Measurements from ENCODE around the gene SMIM32.

The SMIM32 gene

DNA sequence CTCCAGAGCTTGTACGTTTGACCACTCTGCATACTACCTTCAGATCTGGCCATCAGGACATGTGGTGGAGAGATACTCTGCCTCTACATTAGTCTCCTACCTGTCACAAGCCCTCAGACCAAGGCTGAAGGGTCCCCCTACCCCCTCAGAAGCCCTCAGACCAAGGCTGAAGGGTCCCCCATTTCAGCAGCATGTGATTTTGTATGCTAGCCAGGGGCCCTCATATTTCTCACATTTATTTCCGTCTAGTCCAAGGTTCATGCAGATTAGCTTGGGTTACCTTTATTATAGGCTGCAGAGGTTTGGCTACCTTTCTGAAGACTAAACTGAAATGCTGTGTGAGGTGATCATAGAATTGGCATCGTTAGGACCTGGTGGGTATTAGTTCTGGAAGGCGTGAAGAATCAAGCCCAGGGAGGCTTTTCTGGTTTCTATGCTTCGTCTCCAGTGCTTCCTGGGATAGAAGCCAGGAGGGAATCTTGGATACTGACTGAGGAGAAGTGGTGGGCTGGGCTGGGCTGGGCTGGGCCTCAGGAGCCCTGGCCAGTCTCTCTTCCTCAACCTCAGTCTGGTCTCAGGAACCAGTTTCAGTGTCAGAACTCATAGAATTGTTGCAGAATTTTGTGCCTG is 2.8 kb downstream of the SMIM32 start:
- H3K4me3 ChIP-seq (ENCODE audit: low read depth, low read length), result no peak overlapping the region

DNA sequence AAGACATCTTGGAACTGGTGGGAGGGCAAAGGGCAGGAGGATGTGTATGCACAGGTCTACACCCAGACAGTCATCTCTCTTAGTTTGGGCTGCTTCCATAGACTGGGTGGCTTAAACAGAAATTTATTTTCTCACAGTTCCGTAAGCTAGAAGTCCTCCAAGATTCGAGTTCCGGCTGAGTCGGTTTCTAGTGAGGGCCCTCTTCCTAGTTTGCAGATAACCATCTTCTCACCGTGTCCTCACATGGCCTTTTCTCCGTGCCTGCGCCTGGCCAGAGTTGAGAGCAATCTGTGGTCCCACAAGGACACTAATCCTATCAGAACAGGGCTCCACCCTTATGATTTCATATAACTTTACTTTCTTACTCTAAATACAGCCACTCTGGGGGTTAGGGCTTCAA is 4.1 kb downstream of the SMIM32 start:
- no peak overlapping the region for H3K4me3 ChIP-seq (ENCODE audit: low read depth, low read length)

DNA sequence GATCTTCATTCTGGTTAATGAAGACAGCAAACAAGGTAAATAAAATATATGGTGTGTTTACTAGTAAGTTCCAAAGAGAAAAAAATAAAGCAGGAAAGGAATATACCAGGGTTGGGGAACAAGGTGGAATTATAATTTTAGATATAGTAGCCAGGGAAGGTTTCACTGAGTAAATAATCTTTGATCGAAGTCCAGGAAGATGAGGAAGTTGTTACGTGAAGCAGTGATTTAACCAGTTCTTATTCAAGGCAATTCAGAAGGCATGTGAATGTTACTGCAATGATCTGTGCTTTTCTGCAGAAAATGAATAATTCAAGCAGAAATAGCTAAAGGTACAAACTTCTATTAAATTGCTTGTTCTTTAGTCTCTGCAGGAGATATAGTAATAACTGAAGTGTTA is 6.2 kb downstream of the SMIM32 start:
- no peak overlapping the region for H3K4me3 ChIP-seq (ENCODE audit: low read depth, low read length)

DNA sequence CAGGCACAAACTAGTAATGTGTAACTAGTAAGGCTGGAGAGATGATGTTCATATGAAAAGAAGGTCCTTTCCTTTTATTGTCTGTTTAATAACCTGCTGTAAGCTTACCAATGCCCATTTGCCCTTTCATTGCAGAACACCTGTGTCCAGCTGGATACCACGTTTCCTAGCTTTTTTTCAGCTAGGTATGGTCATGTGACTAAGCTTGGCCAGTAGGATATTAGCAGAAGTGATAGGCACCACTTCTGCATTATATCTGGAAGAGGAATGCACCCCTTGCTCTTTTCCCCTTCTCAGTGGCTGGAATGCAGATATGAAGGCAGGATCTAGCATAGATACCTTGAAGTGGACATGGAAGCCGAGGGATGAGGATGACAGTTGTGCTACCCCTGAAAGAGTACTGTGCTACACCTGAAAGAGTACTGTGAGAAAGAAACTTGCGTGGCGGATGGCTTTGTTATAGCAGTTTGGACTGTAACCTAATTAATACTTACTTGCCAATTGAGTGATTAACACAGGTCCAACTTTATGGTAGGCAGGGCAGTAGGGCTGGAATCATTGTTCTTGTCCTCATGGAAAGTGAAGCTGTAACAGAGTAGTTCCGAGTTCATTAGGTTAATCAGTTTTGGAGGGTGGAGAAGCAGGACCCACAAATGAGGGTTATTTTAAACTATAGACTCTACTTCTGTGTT is 6.8 kb downstream of the SMIM32 start:
- H3K4me3 ChIP-seq (ENCODE audit: low read depth, low read length), result no peak overlapping the region

DNA sequence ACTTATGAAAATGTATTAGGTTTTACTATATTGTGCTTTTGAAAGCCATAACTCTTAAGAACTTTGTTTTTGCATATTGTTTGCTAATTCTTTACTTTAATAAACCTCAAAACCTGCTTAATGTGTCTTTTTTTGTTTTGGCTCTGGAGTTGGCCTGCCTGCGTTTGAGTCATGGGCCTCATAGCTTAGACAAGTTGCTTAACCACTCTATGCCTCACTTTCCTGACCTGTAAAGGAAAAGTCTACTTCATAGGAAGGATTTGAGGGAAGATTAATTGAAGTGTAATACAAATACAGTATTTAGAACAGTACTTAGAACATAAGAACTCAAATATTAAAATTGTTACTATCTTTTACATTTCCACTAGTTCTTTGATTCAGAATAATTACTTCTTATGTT is 10.3 kb downstream of the SMIM32 start:
- no peak overlapping the region for H3K4me3 ChIP-seq (ENCODE audit: low read depth, low read length)

DNA sequence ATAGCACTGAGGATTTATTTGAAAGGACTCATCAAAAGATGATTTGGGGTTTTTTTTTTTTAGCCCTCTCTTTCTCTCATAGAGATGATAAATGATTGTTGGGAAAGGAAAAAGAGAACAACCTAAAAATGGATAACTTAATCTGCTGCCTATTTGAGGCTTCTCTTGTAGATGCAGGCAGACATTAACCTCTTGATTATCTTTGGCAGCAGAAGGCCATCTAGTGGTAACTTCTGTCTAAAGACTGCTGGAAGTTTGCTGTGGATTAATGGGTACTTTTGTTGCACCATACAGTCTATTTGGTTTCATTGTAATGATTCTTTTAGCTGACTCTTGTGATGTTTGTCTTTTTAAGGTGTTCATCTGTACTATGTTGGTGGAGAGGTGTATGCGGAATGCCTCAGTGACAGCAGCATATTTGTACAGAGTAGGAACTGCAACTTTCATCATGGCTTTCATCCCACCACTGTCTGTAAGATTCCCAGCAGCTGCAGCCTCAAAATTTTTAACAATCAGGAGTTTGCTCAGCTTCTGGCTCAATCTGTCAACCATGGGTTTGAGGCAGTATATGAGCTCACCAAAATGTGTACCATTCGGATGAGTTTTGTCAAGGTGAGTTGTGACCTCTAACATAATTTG is 18.8 kb downstream of the SMIM32 start:
- no peak overlapping the region for H3K4me3 ChIP-seq (ENCODE audit: low read depth, low read length)

DNA sequence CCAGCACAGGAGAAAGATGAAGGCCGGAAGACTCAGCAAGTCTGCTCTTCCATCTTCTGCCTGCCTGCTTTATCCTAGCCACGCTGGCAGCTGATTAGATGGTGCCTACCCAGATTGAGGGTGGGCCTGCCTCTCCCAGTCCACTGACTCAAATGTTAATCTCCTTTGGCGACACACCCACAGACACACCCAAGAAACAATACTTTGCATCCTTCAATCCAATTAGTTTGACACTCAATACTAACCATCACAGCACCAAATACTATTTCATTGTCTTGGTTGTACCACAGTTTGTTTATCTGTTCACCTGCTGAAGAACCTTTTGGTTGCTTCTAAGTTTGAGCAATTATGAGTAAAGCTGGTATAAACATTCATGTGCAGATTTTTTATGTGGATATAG is 23.7 kb downstream of the SMIM32 start:
- H3K4me3 ChIP-seq (ENCODE audit: low read depth, low read length), result no peak overlapping the region

DNA sequence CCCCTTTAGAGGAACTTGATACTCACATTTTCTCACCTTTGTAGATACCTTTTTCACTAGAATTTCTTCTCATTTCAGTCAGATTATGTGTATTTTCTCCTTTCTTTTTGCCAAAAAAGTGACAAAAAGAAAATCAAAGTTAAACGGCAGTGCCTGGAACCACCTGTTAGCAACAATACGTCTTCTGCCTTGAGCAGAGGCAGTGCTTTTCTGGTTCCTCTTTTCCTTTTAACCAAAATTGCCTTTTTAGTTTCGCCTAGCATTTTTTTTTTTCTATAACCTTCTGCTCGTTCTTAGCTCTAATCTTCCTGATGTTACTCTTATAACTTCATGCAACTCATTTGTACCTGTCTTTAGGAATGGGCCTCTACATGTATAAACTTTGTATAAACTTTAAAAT is 26.1 kb downstream of the SMIM32 start:
- no peak overlapping the region for H3K4me3 ChIP-seq (ENCODE audit: low read depth, low read length)

DNA sequence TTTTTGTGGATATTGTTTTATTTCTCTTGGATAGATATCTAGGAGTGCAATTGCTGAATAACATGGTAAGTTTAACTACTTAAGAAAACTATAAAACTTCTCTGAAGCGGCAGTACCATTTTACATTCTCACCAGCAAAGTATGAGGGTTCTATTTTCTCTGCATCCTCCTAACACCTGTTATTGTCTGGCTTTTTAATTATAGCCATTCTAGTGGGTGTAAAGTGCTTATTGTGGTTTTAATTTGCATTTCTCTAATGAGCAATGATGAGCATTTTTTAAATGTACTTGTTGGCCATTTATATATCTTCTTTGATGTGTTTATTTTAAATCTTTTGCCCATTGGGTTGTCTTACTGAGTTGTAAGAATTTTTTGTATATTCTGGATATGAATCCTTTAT is 28.7 kb downstream of the SMIM32 start:
- no peak overlapping the region for H3K4me3 ChIP-seq (ENCODE audit: low read depth, low read length)

DNA sequence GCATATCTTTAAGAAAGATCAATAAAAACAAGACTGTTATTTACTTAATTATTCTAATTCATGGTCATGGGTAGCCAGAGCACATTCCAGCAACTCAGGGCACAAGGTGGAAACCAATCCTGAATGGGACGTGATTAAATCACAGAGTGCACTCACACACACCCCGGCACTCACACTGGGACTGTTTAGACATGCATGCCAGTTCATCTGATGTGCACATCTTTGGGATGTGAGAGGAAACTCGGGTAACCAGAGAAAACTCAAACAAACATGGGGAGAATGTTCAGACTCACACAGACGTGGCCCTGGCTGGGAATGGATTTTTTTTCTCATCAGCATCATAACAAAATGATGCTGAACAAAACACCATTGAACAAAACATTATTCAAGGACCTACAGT is 31.0 kb downstream of the SMIM32 start:
- no peak overlapping the region for H3K4me3 ChIP-seq (ENCODE audit: low read depth, low read length)

DNA sequence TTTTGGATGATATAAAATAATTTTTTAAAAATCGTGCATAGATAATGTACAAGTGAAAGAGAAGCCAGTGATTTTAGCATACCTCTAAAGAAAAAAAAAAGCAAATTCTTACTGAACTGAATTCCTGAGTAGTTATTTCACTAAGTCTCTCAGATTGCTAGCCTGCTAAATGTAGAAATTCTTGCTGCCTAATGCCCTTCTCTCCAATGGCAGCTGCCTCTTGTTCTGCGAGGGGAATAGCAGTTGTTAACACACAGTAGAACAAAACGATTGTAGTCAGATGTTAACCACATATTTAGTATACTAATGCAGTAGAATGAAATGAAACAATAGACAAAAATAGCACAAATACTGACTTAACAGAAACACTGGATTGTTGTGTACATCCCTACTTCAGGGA is 33.5 kb downstream of the SMIM32 start:
- H3K4me3 ChIP-seq (ENCODE audit: low read depth, low read length), result no peak overlapping the region

DNA sequence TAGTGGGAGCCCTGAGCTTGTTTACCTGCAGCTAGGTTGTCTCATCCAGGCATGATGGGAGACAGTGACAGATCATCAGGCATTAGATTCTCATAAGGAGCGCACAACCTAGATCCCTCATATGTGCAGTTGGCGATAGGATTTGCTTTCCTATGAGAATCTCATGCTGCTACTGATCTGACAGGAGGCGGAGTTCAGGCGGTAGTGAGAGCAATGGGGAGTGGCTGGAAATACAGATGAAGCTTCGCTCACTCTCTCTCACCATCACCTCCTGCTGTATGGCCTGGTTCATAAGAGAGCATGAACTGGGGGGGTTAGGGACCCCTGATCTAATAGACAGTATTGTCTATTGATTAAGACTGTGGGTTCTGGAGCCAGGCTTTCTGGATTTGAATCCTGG is 35.4 kb downstream of the SMIM32 start:
- no peak overlapping the region for H3K4me3 ChIP-seq (ENCODE audit: low read depth, low read length)

DNA sequence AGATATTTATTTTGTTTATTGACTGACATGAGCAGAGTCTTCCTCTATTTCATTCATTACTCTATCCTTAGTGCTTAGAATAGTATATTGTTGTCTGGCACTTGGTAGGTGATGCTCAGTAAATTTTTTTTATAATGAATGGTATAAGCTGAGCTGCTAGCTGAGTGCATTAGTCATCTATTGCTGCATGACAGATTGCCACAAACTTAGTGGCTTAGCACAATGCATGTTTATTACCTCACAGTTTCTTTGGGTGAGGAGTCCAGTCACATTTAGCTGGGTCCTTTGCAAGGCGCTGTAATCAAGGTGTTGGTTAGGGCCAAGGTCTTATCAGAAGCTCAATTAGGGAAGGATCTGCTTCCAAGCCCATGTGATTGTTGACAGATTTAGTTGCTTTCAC is 37.2 kb downstream of the SMIM32 start:
- H3K4me3 ChIP-seq (ENCODE audit: low read depth, low read length), result no peak overlapping the region

DNA sequence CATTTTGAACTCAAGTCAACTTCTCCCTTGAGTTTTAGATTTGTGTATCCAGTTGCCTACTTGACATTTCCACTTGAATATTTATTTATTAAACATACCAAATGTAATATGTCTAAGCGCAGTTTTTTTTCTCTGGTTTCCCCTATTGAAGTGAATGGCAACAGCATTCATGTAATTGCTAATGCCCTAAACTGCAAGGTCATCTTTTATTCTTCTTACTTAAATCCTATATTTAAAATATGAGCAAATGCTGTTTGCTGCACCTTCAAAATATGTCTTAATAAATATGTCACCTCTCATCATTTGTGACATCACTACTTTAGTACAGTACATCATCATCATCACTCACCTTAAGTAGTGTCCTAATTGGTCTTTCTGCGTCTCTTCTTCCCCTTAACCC is 37.9 kb downstream of the SMIM32 start:
- no peak overlapping the region for H3K4me3 ChIP-seq (ENCODE audit: low read depth, low read length)

DNA sequence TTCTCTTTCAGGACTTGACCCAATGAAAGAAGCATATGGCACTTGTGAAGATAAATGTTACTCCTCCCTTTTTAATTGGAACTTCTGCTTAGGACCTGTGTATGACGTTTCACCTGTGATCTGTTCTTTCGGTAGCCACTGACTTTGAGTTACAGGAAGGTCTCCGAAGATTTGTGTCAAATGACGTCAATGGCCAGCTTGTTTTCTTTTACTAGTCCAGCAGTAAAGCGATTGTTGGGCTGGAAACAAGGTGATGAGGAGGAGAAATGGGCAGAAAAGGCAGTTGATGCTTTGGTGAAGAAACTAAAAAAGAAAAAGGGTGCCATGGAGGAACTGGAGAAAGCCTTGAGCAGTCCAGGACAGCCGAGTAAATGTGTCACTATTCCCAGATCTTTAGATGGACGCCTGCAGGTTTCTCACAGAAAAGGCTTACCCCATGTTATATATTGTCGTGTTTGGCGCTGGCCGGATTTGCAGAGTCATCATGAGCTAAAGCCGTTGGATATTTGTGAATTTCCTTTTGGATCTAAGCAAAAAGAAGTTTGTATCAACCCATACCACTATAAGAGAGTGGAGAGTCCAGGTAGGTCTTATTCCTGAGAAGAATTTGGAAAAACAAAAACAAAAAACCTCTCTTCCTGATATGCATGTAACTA is 39.3 kb downstream of the SMIM32 start:
- H3K4me3 ChIP-seq (ENCODE audit: low read depth, low read length), result no peak overlapping the region

DNA sequence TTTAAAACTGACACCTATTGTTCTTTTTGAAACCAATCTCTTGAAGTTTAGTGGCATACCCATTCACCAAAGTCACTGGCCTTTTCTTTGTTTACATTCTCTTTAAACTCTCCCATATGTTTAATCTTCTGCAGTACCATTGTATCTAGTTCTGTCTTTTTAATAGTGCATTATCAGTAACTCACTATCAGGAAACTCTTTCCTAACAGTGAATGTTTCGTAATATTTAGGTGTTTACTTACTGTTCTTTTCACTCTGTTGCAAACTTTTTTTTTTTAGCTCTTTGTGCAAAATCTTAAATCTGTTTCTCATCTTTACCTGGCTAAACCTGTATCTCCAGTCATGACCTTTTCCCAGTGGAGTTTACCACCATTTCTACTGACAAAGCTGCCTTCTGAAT is 43.1 kb downstream of the SMIM32 start:
- no peak overlapping the region for H3K4me3 ChIP-seq (ENCODE audit: low read depth, low read length)

DNA sequence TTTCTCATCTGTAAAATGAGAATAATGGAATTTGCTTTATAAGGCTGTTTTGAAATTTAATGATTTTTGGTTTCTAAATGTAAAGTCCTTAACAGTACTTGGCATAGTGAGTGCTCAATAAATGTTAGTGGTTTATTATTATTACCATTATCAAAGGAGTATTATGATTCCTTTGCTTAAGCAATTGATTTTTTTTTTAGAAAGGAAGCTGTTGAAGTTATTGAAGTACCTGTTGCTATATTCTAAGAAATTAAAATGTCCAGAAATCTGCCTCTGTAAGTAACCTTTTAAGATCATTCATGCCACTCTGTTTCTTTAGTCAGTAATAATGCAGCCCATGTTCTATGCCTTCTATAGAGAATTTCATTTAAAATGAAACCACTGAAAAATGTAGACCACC is 45.3 kb downstream of the SMIM32 start:
- no peak overlapping the region for H3K4me3 ChIP-seq (ENCODE audit: low read depth, low read length)

DNA sequence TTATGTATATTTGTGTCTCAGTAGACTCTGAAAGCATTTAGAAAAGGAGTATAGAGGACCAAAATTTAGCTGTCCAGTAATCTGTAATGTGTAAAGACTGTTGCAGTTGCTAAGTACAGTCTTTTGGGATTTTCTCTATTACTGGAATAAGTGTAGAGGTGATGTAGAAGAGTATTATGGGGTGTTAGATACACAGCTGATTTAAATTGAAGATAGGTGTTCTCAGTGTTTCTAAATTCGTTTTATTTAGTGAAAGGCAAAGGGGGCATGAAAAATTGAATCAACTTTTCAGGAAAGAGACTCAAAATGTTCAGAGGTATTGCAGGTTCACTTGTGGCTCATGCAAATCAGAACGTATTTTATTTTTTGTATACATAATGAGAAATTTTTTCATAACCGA is 46.8 kb downstream of the SMIM32 start:
- no peak overlapping the region for H3K4me3 ChIP-seq (ENCODE audit: low read depth, low read length)

DNA sequence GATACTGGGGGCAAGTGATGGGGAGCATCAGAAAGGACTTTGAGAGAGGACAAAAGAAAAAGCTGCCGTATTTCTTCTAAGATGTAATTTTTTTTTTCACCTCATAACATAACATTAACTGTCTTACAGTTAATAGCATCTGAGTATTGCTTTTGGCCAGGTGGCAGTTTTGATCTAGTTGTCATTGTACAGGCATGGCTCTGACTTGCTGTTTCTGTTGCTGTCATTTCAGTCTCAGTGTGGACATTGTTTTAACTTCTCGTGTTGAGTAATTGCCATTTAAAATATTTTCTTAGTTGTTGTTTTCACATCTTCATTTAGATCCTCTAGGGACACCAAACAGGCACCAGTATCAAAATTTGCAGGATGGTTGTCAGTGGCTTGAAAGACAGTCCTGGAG is 47.9 kb downstream of the SMIM32 start:
- H3K4me3 ChIP-seq (ENCODE audit: low read depth, low read length), result no peak overlapping the region

DNA sequence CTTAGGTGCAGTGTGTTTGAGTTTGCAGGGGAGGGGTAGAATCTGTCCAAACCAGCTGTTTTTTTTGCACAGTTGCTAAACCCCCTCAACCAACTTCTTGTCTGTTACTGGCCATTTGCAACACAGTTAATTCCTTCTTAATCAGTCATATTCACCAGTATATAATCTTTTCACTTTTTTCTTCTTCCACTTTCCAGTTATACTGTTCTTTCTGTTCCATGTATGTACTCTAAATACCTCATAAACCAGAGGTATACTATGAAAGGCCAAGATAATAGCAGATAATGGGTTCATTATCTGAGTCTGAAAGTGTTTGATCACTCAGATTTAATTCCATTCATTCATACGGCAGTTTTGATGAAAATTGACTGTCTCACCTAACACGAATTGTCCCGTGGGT is 49.2 kb downstream of the SMIM32 start:
- no peak overlapping the region for H3K4me3 ChIP-seq (ENCODE audit: low read depth, low read length)

DNA sequence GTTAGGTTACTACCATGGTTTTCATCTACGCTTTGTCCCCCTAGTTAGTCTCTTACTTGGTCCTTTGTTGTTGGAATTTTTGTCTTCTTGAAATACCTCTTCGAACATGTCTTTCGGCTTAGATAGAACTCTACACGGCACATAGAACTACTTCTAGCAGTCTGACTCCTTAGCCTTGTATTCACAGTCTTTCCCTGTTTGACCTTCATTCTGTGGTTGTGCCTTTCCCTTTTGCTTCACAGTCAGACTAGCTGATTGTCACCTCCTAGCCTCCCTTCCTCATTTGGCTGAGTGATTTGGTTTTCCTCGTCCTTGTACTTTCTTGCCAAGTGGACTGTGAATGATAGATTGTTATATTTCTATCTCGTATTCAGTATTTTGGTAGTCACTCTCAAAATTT is 49.6 kb downstream of the SMIM32 start:
- H3K4me3 ChIP-seq (ENCODE audit: low read depth, low read length), result no peak overlapping the region

DNA sequence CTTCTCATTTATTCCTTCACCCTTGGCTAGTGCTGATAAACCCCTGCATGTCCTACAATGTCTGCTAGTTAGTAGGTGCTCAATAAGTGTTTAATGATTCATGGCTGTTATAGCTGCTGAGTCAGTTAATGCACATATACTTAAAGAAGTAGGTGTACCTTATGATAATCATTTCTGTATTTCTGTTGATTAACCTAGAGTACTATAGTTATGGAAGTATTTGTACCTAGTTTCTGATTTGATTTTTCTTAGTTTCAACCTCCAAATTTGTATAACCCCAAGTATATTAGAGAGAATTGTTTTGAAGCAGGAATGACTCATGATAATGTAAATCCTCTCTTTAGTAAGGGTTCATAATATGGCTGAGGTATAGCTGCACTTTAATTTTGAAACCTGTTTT is 51.4 kb downstream of the SMIM32 start:
- no peak overlapping the region for H3K4me3 ChIP-seq (ENCODE audit: low read depth, low read length)

All from iPS-11a (cell line).